ENCODE data around the gene SH3YL1. TPM values are rescaled to one million over a fixed set of nuclear protein-coding genes. Genes with fewer than 3 reads are reported as not detected.
A peak's percentile ranks its signal among the peaks of the same experiment; 100 is the strongest.

The SH3YL1 gene
- total RNA-seq, 1 donor from 2014 or later: 61.4 TPM

DNA sequence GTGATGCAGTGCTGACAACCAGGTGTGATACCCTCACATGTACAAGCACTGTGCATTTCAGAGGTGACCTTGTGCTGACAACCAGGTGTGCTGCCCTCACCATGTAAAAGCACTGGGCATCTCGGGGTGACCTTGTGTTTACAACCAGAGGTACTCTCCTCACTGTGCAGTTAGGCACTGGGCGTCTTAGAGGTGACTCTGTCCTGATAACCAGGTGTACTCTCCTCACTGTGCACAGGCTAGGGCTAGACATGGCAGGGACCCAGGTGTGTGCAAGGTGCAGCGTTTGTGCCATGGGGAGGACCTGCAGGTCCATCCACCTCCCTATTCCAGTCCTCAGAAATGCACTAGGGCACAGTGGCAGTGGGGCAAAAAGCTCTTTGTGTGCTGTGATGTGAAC is 32.5 kb upstream of the SH3YL1 start:
- TF ChIP-seq, protein P1, sequence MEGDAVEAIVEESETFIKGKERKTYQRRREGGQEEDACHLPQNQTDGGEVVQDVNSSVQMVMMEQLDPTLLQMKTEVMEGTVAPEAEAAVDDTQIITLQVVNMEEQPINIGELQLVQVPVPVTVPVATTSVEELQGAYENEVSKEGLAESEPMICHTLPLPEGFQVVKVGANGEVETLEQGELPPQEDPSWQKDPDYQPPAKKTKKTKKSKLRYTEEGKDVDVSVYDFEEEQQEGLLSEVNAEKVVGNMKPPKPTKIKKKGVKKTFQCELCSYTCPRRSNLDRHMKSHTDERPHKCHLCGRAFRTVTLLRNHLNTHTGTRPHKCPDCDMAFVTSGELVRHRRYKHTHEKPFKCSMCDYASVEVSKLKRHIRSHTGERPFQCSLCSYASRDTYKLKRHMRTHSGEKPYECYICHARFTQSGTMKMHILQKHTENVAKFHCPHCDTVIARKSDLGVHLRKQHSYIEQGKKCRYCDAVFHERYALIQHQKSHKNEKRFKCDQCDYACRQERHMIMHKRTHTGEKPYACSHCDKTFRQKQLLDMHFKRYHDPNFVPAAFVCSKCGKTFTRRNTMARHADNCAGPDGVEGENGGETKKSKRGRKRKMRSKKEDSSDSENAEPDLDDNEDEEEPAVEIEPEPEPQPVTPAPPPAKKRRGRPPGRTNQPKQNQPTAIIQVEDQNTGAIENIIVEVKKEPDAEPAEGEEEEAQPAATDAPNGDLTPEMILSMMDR (conservative IDR thresholded peaks at IDR 0.05): no peak
- peaks cover 37% of the 10 kb centered on the region for H3K27me3 Mint-ChIP-seq
- H3K4me3 Mint-ChIP-seq: no peak overlapping the region
- peaks cover 6% of the 10 kb centered on the region for H3K9me3 Mint-ChIP-seq
- no peaks in the 10 kb centered on the region for H3K4me1 Mint-ChIP-seq (ENCODE audit: unreplicated experiment)
- DNase-seq (ENCODE audit: extremely low spot score, unreplicated experiment): no peak
- no peak overlapping the region for H3K27ac Mint-ChIP-seq
- no peaks in the 10 kb centered on the region for H3K36me3 Mint-ChIP-seq

DNA sequence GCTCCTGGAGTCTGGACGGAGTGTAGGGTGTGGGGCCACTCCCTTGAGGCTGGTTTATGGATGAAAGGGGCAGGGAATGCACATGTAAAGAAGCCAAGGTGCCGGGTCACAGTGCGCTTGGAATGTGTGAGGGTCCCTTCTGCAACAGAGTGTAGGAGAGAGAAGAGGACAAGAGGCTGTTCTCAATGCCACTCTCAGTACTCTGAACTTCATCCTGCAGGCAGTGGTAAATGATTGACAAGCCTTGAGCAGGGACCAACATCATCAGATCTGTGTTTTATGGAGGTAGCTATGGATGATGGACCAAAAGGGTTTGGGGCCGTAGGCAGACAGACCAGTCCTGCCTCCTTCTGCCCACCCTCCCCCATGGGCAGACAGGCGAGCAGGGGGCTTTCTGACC is 31.3 kb upstream of the SH3YL1 start:
- Mint-ChIP-seq H3K36me3 (no peaks in the 10 kb centered on the region), H3K4me1 (ENCODE audit: unreplicated experiment) (no peaks in the 10 kb centered on the region), H3K4me3 (no peak overlapping the region), H3K27me3 (peaks cover 47% of the 10 kb centered on the region), H3K9me3 (no peaks in the 10 kb centered on the region), H3K27ac (no peak overlapping the region)
- TF ChIP-seq, protein P1 (conservative IDR thresholded peaks at IDR 0.05): no peak
- DNase-seq (ENCODE audit: extremely low spot score, unreplicated experiment): no peak

DNA sequence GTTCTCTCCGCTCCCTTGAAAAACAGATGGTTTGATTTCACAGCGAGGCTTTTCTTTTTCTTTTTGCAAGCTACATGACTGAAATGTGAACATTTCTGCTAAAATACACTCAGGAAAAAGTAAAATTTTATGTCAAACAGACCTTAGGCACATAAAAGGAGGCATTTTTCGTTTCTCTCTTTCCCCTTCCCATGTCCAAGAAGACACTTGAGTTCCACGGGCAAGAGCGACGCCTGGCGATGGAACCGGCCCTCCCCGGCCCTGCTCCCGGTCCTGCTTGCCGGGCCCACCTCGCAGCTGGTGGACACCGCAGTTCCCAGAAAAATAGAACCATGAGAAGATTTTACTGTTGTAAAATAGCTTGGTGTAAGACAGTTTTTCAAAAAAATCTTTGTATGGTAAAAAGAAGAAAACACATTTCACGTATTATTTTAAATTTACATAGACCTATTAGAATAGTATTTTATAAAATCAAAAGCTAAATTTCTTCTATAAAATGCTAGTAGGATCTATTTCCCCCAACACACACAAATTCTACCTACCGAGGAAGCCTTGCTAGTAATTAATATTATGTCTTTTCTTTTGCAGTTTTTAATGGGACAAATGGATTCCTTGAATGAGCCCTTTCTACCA is 26.4 kb upstream of the SH3YL1 start:
- H3K4me1 Mint-ChIP-seq (ENCODE audit: unreplicated experiment): no peaks in the 10 kb centered on the region

DNA sequence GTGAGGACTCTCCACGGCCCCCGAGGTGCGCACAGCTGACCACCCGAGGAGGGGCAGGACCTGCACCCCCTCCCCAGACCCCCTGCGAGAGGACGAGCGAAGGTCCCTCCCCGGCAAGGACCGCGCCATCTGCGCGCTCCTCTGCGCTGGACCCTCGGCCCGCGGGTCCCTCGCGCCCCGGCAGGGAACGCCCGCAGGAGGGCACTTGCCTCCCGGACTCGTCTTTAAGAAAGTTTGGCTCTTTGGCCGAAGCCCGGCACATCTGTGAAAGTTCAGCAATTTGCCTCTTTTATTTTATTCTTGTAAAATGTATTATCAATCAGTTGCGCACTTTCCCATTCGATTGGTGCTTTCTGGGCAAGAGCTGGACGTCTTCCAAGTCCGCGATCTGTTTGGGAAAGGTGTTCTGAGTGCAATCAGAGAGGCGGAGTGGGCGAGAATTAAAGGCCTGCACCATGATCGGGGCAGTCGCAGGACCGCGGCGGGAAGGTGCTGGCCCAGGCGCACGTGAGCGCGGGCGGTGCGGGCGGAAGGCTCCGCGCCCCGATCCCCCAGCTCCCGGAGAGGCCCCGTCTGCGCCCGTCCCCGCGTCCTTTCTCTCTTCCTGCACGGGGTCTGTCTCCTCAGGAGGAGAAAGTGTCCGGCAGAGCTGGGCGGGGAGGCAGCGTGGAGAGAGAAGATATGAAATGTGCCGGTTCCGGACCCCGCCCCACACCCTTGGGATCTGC is 25.7 kb upstream of the SH3YL1 start:
- TF ChIP-seq, protein P1 (conservative IDR thresholded peaks at IDR 0.05): no peak
- Mint-ChIP-seq H3K36me3 (peaks cover 6% of the 10 kb centered on the region), H3K4me1 (ENCODE audit: unreplicated experiment) (no peaks in the 10 kb centered on the region), H3K4me3 (peak overlapping the region; percentile 92), H3K9me3 (no peaks in the 10 kb centered on the region), H3K27me3 (peaks cover 56% of the 10 kb centered on the region), H3K27ac (peak overlapping the region; percentile 81)
- no peak for DNase-seq (ENCODE audit: extremely low spot score, unreplicated experiment)

More for the DNA sequence above, 26.4 kb upstream of the SH3YL1 start:
- H3K36me3 Mint-ChIP-seq: peaks cover 6% of the 10 kb centered on the region
- peaks cover 53% of the 10 kb centered on the region for H3K27me3 Mint-ChIP-seq
- H3K27ac Mint-ChIP-seq: peak overlapping the region; percentile 81
- TF ChIP-seq, protein P1 (conservative IDR thresholded peaks at IDR 0.05): peak; percentile 79
- H3K9me3 Mint-ChIP-seq: no peaks in the 10 kb centered on the region
- DNase-seq (ENCODE audit: extremely low spot score, unreplicated experiment): peak; percentile 80
- H3K4me3 Mint-ChIP-seq: peak overlapping the region; percentile 92

DNA sequence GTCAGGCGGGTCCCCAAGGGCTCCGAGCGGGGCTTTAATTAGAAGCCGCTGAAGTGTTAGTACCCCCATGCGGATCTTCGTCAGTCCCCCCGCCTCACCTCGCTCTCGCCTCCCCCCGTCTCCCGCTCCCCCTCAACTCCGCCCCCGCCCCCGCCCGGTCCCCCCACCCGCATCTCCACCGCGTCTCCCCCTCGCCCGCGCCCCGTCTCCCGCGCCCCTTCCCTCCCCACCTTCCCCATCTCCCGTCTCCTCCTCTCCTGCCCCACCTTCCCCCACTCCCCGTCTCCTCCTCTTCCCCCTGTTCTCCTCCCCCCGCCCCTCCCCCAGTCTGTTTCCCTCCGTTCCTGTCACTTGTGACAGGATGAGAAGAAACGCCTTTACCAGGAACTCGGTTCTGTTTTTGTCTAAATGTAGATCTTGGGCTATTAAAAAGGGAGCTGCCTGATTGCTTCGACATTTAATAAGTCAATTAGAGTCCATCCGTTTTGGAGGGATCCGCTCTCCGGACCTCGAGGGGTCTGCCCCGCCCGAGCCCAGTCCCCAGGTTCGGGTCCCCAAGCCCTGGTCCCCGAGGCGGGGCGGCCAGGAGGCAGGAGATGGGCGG is 25.0 kb upstream of the SH3YL1 start:
- TF ChIP-seq, protein P1 (conservative IDR thresholded peaks at IDR 0.05): no peak
- no peaks in the 10 kb centered on the region for H3K4me1 Mint-ChIP-seq (ENCODE audit: unreplicated experiment)
- H3K9me3 Mint-ChIP-seq: no peaks in the 10 kb centered on the region
- DNase-seq (ENCODE audit: extremely low spot score, unreplicated experiment): no peak
- H3K27ac Mint-ChIP-seq: no peak overlapping the region
- H3K4me3 Mint-ChIP-seq: peak overlapping the region; percentile 57
- H3K36me3 Mint-ChIP-seq: peaks cover 6% of the 10 kb centered on the region
- peaks cover 57% of the 10 kb centered on the region for H3K27me3 Mint-ChIP-seq

Measured in type B pancreatic cell (in vitro differentiated cells).